ENCODE data around the gene ZNF135.

GRCh38 chr19:58118979-58119733 is 60.1 kb downstream of the ZNF135 start:
- TF ChIP-seq CTCF (conservative IDR thresholded peaks at IDR 0.05 in 1 of 2, IDR thresholded peaks at IDR 0.05 in 1 of 2; ENCODE audit: extremely low read depth in 1 of 2, insufficient read depth in 1 of 2, low read depth in 1 of 2, low read length in 2 of 2) (no peak), EZH2 (IDR thresholded peaks at IDR 0.05; ENCODE audit: borderline replicate concordance, low read length) (no peak)

Measured in mammary epithelial cell (primary cell).